Measurements from ENCODE around the gene TLE2.
A peak's percentile ranks its signal among the peaks of the same experiment; 100 is the strongest.
"Not testable (repeated sequence)": the region's sequence is repeated elsewhere in the genome, so short reads cannot be mapped to it uniquely, and the experiment has no call there.

Gene TLE2

DNA sequence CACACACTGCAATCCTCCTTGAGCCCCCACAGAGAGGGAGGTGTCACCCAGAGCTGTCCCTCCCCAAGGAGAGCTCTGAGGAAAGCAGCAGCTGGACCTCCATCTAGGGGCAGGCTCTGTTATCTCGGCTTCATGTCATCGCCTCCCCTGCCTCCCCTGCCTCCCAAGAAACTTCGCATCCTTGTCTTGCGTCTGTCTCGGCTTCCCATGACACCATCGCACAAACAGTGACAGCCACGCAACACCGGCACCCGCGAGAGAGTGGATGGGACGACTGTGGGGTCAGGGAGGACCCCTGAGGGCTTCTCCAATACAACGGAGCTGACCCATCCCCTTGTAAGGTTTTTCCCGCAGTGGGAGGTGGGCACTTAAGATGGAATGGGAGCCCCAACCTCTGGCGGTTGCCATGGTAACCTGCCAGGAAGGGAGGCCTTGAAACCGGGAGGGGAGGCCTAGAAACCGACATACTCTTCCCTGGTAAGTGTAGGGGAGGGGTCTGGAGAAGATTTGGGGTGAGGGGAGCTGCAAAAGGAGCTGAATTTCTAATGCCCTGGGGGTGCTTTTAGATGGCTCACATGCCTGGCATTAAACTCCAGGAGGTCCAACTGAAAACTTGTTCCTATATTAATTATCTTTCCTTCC lies 16.3 kb downstream of the TLE2 start:
- no peak for DNase-seq

DNA sequence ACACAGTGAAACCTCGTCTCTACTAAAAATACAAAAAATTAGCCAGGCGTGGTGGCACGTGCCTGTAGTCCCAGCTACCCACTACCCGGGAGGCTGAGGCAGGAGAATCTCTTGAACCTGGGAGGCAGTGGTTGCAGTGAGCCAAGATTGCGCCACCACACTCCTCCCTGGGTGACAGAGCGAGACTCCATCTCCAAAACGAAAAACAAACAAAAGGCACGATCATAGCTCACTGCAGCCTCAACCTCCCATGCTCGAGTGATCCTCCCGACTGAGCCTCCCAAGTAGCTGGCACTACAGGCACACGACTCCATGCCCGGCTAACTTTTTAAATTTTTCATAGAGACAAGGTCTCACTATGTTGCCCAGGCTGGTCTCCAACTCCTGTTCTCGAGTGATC lies 17.0 kb downstream of the TLE2 start:
- not testable (repeated sequence) for DNase-seq

DNA sequence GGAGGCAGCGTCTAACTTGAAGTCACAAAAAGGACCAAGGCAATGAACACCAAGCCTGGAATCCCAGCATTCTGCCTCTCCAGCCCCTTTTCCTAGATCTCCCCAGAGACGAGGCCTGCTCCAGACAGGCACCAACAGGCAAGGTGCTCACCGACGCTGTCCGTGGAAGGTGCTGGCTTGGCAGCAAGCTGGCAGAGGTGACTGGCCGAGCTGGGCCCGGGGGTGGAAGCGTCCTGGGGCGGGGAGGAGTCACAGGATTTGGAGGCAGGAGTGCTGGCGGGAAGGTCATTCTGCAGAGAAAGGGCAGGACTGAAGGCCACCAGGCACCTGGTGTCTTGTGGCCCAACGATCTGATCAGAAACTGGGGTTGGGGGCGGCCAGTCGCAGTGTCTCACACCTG lies 18.2 kb downstream of the TLE2 start:
- DNase-seq: no peak

DNA sequence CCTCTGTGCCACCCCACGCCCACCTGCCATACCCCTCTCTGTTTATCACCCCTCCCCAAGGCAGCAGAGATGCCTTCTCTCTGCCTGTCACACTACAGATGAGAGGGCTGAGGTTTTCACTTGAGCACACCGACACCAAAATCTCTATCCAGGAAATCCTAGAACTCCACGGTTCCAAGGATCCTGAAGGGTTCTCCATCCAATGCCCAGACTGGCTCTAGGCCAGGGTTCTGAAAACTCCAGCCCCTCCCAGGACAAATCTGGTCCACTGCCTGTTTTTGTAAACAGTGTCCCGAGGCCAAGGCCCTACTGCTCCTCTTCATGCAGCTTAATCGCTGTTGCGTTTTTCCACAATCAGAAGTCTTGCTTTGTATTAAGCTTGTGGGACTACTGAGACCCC lies 20.1 kb downstream of the TLE2 start:
- DNase-seq: no peak

DNA sequence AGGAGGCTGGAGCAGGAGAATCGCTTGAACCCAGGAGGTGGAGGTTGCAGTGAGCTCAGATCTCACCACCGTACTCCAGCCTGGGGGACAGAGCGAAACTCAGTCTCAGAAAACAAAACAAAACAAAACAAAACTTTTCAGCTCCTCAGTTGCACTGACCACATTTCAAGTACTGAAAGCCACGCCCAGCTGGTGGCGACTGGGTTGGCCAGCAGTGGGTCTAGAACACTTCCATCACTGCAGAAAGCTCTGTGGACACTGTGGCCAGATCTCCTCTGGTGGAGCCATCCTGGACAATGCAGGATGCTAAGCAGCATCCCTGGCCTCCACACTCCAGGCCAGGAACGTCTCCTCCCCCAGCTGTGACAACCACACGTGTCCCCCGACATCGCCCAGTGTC lies 21.1 kb downstream of the TLE2 start:
- no peak for DNase-seq

DNA sequence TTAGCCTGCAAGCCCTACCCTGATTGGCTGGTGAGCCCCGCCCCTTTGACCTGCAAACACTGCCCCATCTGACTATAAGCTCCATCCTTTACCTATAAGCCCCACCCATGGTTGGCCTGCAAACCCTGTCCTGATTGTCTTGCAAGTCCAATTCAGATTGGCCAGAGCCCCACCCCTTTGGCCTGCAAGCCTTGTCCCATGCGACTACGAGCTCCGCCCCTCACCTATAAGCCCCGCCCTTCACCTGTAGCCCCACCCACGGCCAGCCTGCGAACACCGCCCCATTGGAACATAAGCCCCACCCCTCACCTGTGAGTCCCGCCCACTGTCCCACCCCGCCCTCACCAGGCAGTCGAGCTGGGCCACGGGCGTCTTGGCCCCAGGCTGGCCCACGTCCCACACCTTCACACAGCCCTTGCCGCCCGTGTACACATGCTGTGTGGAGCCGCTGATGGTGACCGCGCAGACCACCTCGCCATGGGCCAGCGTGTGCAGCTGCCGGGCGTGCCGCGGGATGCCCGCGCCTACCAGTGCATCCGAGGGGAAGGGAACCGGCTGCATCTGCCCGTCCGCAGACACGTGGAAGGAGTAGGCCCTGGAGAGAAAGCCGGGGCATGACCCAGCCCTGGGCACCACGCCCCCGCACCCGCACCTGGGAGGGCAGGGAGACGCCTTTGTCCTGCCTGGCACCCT lies 22.9 kb downstream of the TLE2 start:
- DNase-seq: peak; percentile 33

DNA sequence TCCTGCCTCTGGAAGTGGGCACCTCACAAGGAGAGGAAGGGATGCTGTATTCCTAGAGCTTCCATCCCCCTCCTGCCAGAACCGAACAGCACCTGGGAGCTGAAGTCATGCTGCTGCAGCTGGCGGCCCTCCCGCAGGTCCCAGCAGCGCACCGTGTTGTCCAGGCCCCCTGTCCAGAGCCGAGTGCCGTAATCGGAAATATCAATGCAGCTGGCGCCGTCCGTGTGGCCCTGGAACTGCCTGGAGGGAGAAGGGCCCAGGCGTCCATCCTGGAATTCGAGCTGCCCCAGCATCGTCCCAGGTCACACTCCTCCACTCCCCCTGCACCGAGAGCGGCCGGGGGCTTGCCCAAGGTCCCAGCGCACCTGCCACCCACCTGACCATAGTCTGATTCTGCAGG lies 23.7 kb downstream of the TLE2 start:
- DNase-seq: no peak

DNA sequence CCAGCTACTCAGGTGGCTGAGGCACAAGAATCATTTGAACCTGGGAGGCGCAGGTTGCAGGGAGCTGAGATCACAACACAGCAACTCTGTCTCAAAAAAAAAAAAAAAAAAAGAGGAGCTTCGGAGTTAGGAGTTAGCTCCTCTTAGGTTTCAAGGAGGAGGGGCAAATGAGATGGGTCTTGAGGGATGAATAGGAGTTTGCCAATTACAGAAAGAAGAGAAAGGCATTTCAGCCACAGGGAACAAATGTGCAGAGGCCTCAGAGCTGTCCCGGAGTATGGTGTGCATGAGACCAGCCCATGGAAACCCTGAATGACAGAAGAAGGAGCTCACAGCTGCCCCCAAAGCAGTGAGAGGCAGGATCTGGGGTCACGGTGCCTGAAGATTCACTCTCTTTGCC lies 24.6 kb downstream of the TLE2 start:
- DNase-seq: no peak

DNA sequence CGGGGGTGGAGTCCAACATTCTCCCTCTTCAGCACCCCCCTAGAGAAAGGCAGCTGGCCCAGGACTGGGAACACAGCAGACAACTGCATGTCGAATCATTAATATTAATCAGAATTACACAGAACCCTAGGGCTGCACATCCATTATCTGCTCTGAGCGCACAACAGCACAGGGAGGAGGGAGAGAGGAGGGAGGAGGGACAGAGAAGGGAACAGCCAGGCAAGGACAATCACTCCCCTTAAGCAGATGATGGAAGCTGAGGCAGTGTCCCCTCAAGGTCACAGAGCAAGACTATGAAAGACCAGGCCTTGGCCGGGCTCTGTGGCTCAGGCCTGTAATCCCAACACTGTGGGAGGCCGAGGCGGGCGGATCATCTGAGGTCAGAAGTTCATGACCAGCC lies 26.0 kb downstream of the TLE2 start:
- DNase-seq: no peak

DNA sequence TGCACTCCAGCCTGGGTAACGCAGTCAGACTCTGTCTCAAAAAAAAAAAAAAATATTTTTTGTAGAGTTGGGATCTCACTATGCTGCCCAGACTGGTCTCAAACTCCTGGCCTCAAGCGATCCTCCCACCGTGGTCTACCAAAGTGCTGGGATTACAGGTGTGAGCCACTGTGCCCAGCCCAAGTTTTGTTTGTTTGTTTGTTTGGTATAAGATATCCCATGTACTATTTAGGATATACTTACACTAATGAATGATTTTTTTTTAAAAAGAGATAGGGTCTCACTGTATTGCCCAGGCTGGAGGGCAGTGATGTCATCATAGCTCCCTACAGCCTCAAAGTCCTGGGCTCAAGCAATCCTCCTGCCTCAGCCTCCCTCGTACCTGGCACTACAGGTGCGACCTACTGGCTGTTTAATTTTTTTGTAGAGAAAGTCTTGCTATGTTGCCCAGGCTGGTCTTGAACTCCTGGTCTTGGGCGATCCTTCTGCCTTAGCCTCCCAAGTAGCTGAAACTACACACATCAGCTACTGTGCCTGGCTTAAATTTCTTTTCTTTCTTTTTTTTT lies 27.8 kb downstream of the TLE2 start:
- no peak for DNase-seq

DNA sequence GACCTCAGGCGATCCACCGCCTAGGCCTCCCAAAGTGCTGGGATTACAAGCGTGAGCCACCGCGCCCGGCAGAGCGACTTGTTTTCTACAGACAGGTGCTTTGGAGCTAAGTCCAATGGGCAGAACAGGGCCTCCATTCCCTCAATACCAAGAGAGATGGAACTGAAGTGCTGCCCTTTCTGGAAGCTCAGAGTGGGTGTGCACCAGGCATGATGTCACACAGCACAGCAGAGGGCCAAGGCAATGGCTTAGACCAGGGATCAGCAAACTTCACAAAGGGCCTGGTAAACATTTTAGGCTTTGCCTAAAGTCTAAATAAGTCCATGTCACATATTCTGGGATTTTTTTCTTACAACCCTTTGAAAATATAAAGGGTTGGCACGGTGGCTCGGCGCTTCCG lies 30.4 kb downstream of the TLE2 start:
- no peak for DNase-seq

DNA sequence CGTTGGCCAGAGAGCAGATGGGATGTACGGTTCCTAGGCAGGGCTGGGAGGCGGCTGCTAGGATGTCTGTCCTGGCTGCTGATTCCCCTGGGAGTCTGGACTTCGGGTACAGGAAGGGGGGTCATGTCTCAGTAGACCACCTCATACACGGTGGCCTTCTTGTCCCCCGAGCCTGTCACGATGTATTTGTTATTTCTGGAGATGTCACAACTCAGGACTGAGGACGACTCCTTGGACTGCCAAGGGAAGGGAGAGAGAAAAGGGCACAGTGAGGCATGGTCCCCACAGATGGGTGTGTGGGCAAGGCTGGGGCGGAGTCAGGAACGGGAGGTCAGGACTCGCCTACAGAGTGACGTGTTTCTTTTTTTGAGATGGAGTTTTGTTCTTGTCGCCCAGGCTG lies 31.4 kb downstream of the TLE2 start:
- DNase-seq: no peak

DNA sequence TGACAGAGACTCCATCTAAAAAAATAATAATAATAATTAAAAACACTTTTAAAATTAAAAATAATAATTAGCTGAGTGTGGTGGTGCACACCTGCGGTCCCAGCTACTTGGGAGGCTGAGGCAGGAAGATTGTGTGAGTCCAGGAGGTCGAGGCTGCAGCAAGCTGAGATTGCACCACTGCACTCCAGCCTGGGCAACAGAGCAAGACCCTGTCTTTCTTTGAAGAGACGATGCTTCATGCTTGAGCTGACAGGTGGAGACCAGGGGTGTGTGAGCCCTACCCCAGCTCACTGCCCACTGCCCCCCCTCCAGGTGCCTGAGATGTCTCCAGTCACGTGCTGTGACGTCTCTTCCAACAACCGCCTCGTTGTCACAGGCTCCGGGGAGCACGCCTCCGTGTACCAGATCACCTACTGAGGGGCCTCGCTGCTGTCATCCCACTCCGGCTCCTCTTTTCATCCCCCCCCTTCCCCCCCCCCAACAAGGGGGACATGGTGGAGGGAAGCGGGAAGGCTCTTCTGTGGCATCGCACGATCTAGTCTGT lies 34.4 kb downstream of the TLE2 start:
- DNase-seq: no peak

DNA sequence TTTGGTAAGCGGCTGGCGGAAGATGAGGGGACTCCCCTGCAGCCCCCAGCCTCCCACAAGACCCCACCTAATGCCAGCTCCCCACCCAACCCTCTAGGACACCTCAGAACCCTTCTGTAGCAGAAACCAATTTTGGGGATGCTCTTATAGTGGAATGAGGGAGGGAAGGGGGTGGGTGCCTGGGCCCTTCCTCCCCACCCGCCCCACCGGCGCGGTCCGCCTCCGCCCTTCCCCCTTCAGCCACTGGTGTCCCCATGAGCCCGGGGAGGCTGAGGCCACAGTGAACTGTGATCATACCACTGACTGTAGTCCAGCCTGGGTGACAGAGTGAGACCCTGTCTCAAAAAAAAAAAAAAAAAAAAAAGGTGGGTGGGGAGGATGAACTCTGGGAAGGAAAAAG lies 35.5 kb downstream of the TLE2 start:
- no peak for DNase-seq

DNA sequence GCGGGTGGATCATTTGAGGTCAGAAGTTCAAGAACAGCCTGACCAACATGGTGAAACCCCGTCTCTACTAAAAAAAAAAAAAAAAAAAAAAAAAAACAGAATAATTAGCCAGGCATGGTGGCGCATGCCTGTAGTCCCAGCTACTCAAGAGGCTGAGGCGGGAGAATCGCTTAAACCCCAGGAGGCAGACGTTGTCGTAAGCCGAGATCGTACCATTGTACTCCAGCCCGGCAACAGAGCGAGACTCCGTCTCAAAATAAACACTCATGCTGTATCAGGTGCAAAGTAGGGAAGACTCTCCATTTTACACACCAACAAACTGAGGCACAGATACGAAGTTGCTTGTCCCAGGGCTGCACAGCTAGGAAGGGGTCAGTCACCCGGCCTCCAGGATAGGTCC lies 36.1 kb downstream of the TLE2 start:
- no peak for DNase-seq

DNA sequence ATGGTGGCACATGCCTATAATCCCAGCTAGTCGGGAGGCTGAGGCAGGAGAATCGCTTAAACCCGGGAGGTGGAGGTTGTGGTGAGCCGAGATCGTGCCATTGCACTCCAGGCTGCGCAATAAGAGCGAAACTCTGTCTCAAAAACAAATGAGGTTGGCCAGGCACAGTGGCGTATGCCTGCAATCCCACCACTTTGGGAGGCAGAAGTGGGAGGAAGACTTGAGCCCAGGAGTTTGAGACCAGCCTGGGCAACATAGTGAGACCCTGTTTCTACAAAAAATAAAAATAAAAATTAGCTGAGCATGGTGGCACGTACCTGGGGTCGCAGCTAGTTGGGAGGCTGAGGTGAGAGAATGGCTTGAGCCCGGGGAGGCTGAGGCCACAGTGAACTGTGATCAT lies 36.7 kb downstream of the TLE2 start:
- DNase-seq: not testable (repeated sequence)

DNA sequence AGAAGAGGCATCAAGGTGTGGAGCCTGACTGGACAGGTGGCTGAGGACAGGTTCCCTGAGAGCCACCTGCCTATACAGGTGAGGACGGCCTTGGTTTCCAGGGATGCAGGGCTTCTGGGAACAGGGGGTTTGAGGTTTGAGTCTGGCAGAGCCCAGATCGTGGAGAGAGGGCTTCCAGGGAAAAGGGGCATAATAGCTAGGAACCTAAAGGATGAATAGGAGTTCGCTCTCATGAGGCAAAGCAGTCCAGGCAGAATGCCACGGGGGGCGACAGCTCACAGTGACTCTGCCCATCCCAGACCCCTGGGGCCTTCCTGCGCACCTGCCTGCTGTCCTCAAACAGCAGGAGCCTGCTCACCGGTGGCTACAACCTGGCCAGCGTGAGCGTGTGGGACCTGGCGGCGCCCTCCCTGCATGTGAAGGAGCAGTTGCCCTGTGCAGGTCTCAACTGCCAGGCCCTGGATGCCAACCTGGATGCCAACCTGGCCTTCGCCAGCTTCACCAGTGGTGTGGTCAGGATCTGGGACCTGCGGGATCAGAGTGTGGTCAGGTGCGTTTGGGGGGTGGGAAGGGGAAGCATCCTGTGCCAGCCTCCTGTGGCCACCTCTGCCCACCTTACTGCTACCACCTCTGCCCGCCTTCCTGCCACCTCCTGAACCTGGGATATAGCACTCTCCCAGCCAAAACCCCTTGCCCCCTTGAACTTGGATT lies 39.7 kb downstream of the TLE2 start:
- no peak for DNase-seq

DNA sequence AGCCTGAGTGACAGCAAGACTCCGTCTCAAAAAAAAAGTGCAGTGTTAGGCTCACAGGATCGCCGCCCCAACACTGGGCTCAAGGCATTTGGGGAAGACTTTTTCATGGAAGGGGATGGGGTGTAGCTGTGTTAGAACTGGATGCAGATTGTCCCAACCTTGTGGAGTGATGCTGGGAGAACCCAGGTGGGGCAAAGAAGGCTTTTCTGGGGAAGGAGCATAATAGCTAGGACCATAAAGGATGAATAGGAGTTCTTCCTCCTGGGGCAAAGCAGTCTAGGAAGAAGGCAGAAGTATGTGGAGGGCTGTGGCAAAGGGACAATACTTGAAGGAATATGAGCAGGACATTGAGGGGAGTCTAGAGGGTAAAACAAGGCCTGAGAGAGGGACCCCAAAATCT lies 40.5 kb downstream of the TLE2 start:
- no peak for DNase-seq

DNA sequence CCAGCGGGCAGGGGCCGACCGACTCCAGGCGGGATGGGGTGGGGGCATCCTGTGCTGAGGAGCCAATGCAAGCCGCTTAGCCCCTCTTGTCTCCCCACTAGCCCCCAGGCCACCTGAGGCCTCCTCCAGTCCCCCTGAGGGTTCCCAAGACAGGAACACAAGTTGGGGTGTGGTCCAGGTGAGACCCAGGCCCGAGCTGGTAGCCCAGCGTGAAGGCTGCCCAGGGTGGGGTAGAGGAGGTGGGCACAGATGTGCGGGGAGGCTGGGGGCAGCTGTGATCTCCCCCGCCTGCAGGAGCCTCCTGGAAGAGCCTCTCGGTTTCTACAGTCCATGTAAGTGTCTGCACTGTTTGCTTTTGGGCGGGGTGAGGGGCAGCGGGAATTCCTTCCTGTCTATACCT lies 41.3 kb downstream of the TLE2 start:
- DNase-seq: no peak

DNA sequence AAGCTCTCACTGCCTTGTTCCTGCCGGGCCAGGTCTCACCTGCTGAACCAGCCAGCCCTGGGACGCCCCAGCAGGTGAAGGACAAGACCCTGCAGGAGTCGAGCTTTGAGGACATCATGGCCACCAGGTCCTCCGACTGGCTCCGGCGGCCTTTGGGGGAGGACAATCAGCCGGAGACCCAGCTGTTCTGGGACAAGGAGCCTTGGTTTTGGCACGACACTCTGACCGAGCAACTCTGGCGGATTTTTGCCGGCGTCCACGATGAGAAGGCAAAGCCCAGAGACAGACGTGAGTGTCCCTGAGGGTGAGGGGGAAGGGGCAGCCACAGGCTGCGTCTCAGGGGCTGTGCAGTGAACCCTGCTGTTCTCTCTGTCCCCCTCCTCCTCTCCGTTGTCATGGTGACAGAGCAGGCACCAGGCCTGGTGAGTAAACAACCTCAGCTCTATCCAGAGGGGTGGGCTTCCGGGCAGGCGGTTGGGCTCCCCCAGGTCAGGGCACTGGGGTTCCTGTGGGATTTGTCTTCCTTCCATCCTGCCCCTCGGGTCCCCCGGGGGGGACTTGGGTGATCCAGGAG lies 42.0 kb downstream of the TLE2 start:
- no peak for DNase-seq

DNA sequence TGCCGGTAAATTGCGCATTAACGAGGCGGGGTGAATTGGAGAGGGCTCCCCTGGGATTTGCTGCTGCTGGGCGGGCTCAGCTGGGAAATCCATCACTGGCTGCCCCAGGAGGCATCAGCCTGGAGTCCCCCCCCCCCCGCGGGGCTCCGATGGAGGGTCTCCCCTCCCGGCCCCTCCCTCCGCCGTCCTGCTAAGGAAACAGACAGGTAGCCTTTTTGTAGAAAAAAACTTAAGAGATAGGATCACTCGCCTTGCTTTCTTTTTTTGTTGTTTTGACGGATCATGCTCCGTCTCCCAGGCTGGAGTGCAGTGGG lies 44.9 kb downstream of the TLE2 start:
- DNase-seq: no peak

DNA sequence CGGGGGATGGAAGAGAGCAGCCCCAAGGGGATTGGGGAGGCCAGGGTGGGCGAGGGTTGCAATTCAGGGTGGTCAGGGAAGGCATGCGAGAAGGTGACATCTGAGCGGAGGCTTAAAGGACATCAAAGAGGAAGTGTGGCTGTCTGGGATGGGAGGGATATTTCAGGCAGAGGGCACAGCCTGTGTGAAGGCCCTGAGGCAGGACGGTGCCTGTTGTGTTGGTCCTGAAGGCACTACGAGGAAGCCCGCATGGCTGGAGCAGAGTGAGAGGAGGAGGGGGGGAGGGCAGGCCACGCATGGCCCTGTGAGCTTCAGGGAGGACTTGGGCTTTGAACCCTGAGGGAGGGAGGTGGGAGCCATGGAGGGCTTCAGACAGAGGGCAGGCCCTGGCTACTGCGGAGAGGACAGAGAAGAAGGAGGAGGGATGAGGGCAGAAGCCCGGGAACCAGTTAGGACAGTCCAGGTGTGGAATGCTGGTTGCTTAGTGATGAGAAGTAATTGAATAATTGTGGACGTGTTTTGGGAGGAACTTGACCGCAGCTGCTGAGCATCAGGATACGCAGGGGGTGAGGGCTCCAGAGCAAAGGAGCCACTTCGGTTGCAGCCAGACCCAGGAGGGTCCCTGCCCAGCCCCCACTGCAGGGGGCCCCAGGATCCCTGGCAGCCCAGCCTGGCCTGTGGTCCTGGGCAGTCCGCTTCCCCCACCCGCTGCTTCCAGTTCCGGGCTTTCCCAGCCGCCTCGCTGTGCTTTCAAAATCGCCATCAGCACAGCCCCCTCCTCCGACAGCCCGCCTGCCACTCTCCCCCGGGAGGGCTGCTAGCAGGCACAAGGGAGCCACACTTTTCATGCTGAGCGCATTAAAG lies 45.5 kb downstream of the TLE2 start:
- DNase-seq: no peak

DNA sequence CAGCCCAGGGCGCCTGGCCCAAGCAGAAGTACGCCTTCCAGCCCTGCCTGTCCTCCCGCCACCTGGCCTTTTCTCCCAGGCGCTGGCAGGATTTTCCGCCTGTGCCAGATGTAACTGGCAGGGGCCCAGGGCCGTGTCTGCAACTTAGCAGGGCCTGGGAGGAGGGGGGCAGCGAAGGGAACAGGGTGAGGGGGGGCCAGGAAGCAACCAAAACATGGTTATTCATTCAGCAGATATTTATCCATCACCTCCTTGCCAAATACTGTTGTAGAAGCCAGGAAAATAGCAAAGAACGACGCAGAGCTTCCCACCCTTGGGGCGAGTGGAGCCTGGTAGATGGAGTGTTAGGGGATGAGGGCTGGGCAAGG lies 46.1 kb downstream of the TLE2 start:
- no peak for DNase-seq
